GM18861 (cell line): ENCODE results near the gene BICDL1.

Source experiments
- ATAC-seq: cut with Tn5 transposase; IDR thresholded peaks from one replicate; pipeline ENCODE4 v1.9.1; 2021; ENCODE audit not compliant: unreplicated experiment

BICDL1 gene

GRCh38 chr12:120076651-120077050 is 87.6 kb downstream of the BICDL1 start:
- ATAC-seq, result no peak

- ATAC-seq, result no peak
These were observed 88.2 kb downstream of the BICDL1 start for GRCh38 chr12:120077260-120077659.

DNA sequence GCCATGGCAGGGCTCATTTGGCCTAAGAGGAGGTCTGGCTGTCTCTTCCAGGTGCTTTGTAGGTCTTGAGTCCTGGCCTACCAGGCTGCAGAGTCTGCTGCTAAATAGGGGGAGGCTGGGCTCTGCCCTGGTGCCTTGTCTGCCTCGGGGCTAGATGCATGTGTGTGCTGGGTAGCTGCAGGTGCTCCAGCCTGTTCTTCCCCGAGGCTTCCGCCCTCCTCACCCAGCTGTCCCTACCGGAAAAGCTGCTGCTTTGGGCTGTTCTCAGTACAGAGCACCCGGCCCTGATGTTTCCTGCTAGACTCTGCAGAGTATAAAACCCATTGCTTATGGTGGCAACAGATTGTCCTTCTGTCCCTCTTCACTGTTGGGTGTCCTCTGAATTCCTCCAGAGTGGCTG is 89.8 kb downstream of the BICDL1 start:
- ATAC-seq, result no peak

DNA sequence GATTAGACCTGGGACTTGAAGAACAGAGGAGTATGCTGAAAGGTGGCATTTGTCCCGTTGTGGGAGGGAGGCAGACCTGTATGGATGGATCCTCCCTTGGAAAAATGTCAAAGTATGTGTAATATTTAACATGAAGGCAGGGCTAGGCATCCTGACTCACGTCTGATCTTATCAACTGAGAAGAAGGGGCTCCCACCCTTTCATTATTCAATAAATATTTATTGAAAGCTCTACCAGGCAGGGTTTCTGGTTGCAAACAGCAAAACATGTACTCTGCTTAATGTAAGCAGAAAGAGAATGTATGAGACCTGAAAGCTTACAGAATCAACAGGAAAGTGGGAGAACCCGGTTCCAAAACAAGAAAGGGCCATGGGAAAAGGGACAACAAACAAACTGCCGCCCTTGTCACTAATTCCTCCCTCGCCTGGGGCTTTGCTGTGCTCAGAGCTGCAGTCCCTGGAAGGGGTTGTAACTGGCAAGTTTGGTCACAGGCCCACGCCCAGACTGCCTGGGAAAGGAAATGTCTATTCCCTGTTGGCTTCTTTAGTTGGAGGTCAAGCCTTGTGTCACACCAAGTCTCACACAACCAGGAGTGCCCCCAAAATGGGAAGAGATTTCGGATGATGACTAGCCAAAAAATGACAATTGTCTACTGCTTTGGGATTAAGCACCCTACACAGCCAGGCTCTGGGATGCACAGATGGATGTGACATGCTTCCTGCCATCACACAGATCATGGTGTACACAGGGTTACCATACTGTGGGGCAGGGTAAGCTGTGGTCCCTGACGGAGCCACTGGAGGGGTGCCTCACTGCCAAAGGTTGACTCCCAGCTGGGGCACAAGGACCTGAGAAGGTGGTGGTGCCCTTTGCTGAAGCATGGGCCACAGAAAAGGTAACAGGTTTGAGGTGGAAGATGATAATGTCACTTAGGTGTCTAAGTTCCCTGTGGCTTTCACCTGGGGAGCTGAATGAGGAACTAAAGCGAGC is 90.7 kb downstream of the BICDL1 start:
- no peak for ATAC-seq

DNA sequence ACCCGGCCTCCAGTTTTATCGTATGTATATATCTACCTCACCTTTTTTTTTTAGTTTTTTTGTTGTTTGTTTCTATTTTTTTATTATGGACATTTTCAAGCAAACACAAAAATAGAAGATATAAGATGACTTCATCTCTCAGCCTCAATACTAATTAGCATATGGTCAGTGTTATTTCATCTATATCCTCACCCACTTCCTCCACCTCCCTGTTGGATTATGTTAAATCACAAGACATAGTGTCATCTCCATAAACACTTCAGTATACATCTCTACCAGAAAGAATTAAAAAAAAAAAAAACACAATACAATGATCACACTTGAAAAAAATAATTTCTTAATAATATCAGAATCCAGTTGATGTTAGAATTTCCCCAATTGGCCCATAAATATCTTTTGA is 92.6 kb downstream of the BICDL1 start:
- ATAC-seq, result no peak

GRCh38 chr12:120085920-120086645 is 97.0 kb downstream of the BICDL1 start:
- no peak for ATAC-seq

- peak; percentile 97 for ATAC-seq
These were observed 98.0 kb downstream of the BICDL1 start for GRCh38 chr12:120086801-120087621.

GRCh38 chr12:120089105-120089504 is 100.1 kb downstream of the BICDL1 start:
- no peak for ATAC-seq

- no peak for ATAC-seq
These were observed 100.8 kb downstream of the BICDL1 start for GRCh38 chr12:120089796-120090195.

- no peak for ATAC-seq
These were observed 101.2 kb downstream of the BICDL1 start for GRCh38 chr12:120090206-120090605.

DNA sequence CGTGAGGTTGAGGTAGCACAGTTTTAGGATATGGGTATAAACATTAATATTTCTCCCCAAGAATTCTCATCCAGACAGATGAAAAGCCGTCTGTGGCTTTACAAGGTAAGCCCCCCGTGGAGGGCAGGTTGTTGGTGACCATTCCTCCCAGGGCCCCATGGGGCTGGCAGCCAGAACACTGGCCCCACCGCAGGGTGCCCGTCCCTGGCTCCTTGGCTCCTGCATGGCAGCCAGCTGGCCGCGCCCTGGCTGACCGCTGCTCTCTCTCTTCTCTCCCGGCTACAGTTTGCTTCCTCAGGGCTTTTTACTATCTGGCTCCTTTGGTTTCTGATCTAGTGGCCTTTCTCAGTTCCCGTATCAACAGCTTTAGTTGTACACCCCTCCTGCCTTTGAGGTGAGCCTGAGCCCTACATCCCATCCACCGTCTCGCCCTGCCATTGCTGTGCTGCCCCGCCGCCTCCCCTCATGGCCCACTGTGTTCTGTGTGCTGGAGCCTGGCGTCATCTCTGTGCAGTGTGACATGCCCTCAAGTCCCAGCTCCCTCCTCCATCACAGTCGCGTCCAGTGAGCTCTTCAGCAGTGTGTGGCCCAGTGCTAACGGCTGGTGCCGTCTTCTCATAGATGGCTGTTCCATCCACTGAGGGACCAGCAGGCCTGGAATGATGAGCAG is 101.7 kb downstream of the BICDL1 start:
- ATAC-seq, result no peak

GRCh38 chr12:120091371-120092090 is 102.5 kb downstream of the BICDL1 start:
- no peak for ATAC-seq

GRCh38 chr12:120092551-120093335 is 103.7 kb downstream of the BICDL1 start:
- no peak for ATAC-seq

DNA sequence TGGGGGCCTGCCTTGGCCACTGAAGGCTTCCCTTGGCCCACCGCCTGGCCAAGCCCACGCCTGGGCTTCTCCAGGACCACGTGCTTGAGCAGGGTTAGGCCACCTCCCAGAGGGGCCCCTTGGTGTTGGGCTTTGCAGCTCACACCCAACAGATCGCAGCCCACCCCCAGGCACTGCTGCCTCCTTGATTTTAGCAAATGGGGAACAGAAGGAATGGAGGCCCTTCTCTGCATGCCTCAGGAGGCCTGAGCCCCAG is 104.2 kb downstream of the BICDL1 start:
- no peak for ATAC-seq

- ATAC-seq, result no peak
These were observed 104.7 kb downstream of the BICDL1 start for GRCh38 chr12:120093592-120094355.

DNA sequence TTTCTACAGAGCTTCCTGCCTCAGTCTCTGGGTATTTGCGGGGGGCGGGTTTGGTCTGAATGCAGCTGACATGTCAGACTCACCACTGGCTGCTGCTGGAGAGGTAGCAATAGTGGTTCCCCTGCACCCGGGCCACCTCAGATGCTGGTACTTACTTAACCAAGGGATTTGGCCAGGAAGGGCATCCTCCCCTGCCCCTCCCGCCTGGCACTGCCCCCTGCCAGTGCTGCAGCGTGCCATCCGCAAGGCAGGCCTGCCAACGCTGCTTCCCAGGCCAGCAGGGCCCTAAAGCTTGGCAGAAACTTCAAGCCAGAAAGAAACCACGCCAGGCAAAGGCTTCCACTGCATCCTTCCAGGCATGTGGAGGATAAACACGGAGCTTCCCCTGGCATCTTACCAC is 105.4 kb downstream of the BICDL1 start:
- ATAC-seq, result no peak

- no peak for ATAC-seq
These were observed 106.3 kb downstream of the BICDL1 start for GRCh38 chr12:120095331-120095730.

- no peak for ATAC-seq
These were observed 106.7 kb downstream of the BICDL1 start for GRCh38 chr12:120095736-120096135.
